ENCODE measurements around the gene MMP21. TPM values are rescaled to one million over a fixed set of nuclear protein-coding genes. Genes with fewer than 3 reads are reported as not detected.

Gene MMP21
- total RNA-seq, 4 donors from 2014 or later = not detected

DNA sequence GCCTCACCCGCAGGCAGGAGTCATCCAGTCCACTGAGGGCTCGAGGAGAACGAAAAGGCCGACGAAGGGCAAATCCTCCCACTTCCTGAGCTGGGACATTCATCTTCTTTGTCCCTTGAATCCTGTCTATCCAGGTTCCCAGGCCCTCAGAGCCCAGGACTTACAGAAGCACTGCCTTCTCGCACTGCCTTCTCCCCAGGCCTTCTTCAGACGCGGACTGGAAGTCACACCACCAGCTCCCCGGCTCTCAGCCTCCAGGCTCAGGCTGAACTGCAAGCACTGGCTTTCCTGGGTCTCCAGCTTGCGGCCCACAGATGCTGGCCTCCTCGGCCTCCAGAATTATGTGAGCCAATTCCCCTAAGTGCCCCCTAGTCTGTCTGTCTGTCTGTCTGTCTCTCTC, 6.4 kb upstream of the MMP21 start:
- ATAC-seq (ENCODE audit: low FRiP score) = no peak
- TF ChIP-seq, protein P1, sequence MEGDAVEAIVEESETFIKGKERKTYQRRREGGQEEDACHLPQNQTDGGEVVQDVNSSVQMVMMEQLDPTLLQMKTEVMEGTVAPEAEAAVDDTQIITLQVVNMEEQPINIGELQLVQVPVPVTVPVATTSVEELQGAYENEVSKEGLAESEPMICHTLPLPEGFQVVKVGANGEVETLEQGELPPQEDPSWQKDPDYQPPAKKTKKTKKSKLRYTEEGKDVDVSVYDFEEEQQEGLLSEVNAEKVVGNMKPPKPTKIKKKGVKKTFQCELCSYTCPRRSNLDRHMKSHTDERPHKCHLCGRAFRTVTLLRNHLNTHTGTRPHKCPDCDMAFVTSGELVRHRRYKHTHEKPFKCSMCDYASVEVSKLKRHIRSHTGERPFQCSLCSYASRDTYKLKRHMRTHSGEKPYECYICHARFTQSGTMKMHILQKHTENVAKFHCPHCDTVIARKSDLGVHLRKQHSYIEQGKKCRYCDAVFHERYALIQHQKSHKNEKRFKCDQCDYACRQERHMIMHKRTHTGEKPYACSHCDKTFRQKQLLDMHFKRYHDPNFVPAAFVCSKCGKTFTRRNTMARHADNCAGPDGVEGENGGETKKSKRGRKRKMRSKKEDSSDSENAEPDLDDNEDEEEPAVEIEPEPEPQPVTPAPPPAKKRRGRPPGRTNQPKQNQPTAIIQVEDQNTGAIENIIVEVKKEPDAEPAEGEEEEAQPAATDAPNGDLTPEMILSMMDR (IDR thresholded peaks at IDR 0.05) = no peak
- no peak for DNase-seq (ENCODE audit: low spot score)

DNA sequence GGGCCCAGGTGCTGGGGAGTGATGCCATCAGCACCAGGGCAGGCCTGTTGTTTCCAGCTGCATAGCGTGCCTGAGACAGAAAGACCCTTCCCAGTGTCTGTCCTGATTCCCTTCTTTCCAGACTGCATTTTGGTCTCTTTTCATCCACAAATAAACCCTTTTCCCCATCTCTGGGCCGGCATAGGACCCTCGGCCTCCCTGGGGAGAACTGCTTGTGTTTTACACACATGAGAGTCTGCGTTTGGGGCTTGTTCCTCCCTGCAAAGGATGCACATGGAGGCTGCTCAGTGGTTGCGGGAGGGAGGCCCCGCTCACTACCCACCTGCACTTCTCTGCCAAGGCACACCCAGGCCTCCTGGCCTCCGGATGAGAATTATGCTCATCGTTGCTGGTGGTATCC, 5.8 kb upstream of the MMP21 start:
- ATAC-seq (ENCODE audit: low FRiP score) = no peak
- TF ChIP-seq, protein P1 (IDR thresholded peaks at IDR 0.05) = no peak
- no peak for DNase-seq (ENCODE audit: low spot score)

DNA sequence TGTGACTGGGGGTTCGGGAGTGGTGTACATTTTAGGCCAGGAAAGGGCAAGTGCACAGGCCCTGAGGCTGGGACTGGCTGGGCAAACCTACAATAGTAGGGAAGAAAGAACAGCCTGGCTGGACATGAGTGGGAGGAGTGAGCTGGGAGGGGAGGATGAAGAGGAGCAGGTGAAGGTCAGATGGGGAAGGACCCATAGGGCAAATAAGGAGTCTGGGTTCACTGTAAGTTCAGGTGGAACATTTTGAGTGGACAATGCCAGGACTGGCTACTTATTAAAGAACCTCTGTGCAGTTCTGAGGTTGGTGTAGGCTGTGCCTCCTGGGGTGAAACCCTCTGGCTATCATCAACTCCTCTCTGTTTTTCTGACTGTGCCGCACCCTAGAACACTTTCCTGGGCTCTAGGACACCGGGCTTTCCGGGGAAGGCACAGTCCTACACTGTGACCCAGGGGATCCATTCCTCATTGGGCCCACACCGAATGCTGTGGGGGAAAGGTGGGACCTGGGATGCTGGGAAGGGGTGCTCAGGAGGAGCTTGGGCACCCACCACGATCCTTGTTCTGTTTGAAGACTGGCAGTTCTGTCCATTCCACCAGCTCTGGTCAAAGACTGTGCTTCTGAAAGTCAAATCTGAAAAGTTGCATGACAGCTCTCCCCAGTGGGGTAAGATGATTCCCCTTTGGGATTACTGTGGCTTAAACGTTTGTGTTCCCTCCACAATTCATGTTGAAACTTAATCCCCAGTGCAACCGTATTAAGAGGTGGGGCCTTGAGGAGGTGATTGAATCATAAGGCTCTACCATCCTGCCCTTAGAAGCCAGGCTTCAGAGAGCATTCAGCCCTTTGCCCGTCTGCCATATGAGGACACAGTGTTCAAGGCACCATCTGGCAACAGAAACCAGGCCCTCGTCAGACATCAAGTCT, 4.0 kb upstream of the MMP21 start:
- ATAC-seq (ENCODE audit: low FRiP score) (no peak), DNase-seq (ENCODE audit: low spot score) (no peak)
- TF ChIP-seq, protein P1 (IDR thresholded peaks at IDR 0.05) = no peak

DNA sequence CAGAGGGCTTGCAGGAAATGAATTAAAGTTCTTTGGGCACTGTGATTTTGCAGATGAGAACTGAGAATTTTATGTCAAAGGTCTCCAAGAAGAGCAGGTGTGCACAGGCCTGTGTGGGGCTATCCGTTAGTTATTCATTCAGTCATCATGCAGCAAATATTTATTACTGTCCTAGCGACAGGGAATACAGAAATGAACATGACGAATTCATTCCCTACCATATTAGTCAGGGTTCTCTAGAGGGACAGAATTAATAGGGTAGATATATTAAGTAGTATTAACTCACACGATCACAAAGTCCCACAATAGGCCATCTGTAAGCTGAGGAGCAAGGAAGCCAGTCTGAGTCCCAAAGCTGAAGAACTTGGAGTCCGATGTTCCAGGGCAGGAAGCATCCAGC, 2.9 kb upstream of the MMP21 start:
- DNase-seq (ENCODE audit: low spot score) (no peak), ATAC-seq (ENCODE audit: low FRiP score) (no peak)
- TF ChIP-seq, protein P1 (IDR thresholded peaks at IDR 0.05) = no peak

DNA sequence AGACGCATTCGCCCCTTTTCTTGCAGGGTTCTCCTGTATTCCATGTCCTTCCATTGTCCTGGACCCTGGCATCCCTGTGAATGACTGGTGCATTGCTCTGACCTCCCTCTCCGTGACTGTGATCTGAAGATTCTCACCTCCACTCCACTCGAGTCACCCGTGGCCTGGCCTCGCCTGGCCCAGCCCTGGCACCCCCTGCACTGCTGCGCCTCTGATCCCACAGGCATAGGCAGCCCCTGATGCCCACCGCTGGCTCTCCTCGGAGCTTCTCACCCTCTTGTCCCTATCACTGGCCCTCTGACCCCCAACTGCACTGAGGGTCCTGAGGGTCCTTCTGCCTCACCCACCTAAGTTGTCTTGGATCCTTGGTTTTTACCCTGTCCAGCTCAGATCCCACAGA, 2.2 kb upstream of the MMP21 start:
- ATAC-seq (ENCODE audit: low FRiP score) (no peak), DNase-seq (ENCODE audit: low spot score) (no peak)
- TF ChIP-seq, protein P1 (IDR thresholded peaks at IDR 0.05) = no peak

DNA sequence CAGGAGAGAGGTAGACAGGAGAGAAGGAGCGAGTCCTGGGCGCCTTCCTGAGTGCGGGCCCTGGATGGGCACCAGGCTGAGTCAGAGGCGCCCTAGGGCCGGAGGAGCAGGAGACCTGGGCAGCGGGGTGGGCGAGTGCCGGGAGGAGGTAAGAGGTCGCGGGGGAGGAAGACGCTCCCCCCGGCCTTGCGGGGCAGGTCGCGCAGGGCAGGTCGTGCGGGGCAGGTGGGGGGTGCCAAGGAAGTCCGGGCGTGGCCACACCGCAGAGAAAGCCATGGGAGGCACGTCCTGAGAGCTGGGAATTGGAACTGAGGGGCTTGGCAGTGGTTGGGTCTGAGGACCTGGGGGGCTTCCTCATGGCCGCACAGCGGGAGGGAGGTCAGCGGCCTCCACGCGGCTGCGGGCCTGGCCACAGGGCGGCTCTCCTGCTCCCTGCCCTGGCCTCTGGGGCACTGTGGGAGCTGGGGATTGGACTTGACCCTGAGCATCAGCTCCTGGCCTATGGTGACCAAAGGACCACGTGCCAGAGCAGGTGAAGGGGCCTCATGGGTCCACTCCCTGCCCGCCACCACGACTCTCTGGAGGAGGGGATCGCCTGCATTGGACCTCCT, 935 bp downstream of the MMP21 start:
- ATAC-seq (ENCODE audit: low FRiP score) (no peak), DNase-seq (ENCODE audit: low spot score) (no peak)
- TF ChIP-seq, protein P1 (IDR thresholded peaks at IDR 0.05) = no peak
